VCaP (cell line): Measurements from ENCODE around the gene ANKRD44.

Experiments used
- H3K27ac ChIP-seq: fragments of 450-650 bp; 2 replicates; pipeline ENCODE4 v1.5.1; 2017
- CTCF ChIP-seq: fragments of 450-650 bp; conservative IDR thresholded peaks from 2 replicates; pipeline ENCODE4 v1.5.1; 2017; ENCODE audit warnings: mild to moderate bottlenecking, moderate library complexity

The ANKRD44 gene

GRCh38 chr2:197217541-197217940 is 93.0 kb downstream of the ANKRD44 start:
- no peak for TF ChIP-seq CTCF
- no peak overlapping the region for H3K27ac ChIP-seq

GRCh38 chr2:197216361-197216979 is 94.1 kb downstream of the ANKRD44 start:
- no peak for TF ChIP-seq CTCF

GRCh38 chr2:197215748-197216360 is 94.7 kb downstream of the ANKRD44 start:
- no peak for TF ChIP-seq CTCF
- H3K27ac ChIP-seq, result no peak overlapping the region

More at GRCh38 chr2:197216361-197216979, 94.1 kb downstream of the ANKRD44 start:
- no peak overlapping the region for H3K27ac ChIP-seq

- TF ChIP-seq CTCF, result no peak
- H3K27ac ChIP-seq, result peak overlapping the region; percentile 23
These were observed 98.0 kb downstream of the ANKRD44 start for GRCh38 chr2:197212344-197213262.

- H3K27ac ChIP-seq, result no peak overlapping the region
- no peak for TF ChIP-seq CTCF
These were observed 98.7 kb downstream of the ANKRD44 start for GRCh38 chr2:197211881-197212342.

DNA sequence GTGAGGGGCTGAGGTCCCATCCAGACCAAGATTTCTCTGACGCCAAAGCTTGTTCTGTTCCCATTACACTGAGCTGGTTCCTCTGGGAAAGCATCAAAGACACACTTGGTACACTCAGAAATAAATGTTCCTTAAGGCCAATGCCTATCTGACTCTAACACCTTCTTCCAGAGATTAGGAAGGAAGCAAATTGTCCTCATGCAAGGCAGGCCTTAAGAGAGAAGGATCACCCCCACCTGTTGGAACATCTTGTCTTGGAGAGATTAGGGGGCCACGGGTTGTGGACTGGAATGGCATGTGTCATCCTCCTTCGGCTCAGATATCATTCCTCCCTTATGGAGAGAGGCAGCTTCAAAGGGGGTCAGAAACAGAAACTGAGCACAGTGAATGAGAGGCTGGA is 100.2 kb downstream of the ANKRD44 start:
- no peak for TF ChIP-seq CTCF
- H3K27ac ChIP-seq, result no peak overlapping the region

- H3K27ac ChIP-seq, result no peak overlapping the region
- TF ChIP-seq CTCF, result no peak
These were observed 100.7 kb downstream of the ANKRD44 start for GRCh38 chr2:197209742-197210408.
